Measurements from ENCODE around the gene UPK1A.
"Not testable (repeated sequence)": the region's sequence is repeated elsewhere in the genome, so short reads cannot be mapped to it uniquely, and the experiment has no call there.

Gene UPK1A

GRCh38 chr19:35716801-35717664, 50.7 kb downstream of the UPK1A start:
- DNase-seq (ENCODE audit: low read depth in 2 of 2) = peak; percentile 93 to 94

GRCh38 chr19:35717665-35718344, 51.5 kb downstream of the UPK1A start, which contains the start of gene KMT2B:
KMT2B (plus strand) TSS chr19:35718003; CDS start chr19:35718019, 16 bp downstream.
- DNase-seq (ENCODE audit: low read depth in 2 of 2) = no peak

- DNase-seq (ENCODE audit: low read depth in 2 of 2) = peak; percentile 43 to 52
Measured at GRCh38 chr19:35718345-35719041, 52.2 kb downstream of the UPK1A start.

- no peak for DNase-seq (ENCODE audit: low read depth in 2 of 2)
Measured at GRCh38 chr19:35719402-35720162, 53.3 kb downstream of the UPK1A start.

GRCh38 chr19:35720163-35720524, 53.8 kb downstream of the UPK1A start:
- no peak for DNase-seq (ENCODE audit: low read depth in 2 of 2)

- DNase-seq (ENCODE audit: low read depth in 2 of 2) = no peak
Measured at GRCh38 chr19:35720648-35721047, 54.3 kb downstream of the UPK1A start.

- DNase-seq (ENCODE audit: low read depth in 2 of 2) = no peak
Measured at GRCh38 chr19:35721374-35721773, 55.1 kb downstream of the UPK1A start.

GRCh38 chr19:35722461-35722860, 56.1 kb downstream of the UPK1A start:
- no peak for DNase-seq (ENCODE audit: low read depth in 2 of 2)

- DNase-seq (ENCODE audit: low read depth in 2 of 2) = no peak
Measured at GRCh38 chr19:35722897-35723296, 56.6 kb downstream of the UPK1A start.

- DNase-seq (ENCODE audit: low read depth in 2 of 2) = no peak
Measured at GRCh38 chr19:35723671-35724070, 57.4 kb downstream of the UPK1A start.

- DNase-seq (ENCODE audit: low read depth in 2 of 2) = not testable (repeated sequence)
Measured at GRCh38 chr19:35724132-35724531, 57.8 kb downstream of the UPK1A start.

- no peak for DNase-seq (ENCODE audit: low read depth in 2 of 2)
Measured at GRCh38 chr19:35724560-35724959, 58.2 kb downstream of the UPK1A start.

- no peak for DNase-seq (ENCODE audit: low read depth in 2 of 2)
Measured at GRCh38 chr19:35725216-35725861, 59.0 kb downstream of the UPK1A start.

- DNase-seq (ENCODE audit: low read depth in 2 of 2) = no peak
Measured at GRCh38 chr19:35727053-35727955, 61.0 kb downstream of the UPK1A start.
